A549 (cell line): ENCODE measurements around the gene HSCB. TPM values are rescaled to one million over a fixed set of nuclear protein-coding genes. Genes with fewer than 3 reads are reported as not detected.

ENCODE experiments used
- ATOH8 ChIP-seq: fragments of 250-450 bp; sonication (Bioruptor Pico); IDR thresholded peaks from 2 replicates; pipeline ENCODE4 v1.5.0; 2020; ENCODE audit warnings: low read depth, mild to moderate bottlenecking, moderate library complexity
- BCL3 ChIP-seq: fragments of >200 bp; sonication (Bioruptor Twin); formaldehyde crosslinking; IDR thresholded peaks from 3 replicates; pipeline ENCODE4 v1.6.1; 2016
- BHLHE40 ChIP-seq: IDR thresholded peaks from 2 replicates; pipeline ENCODE4 v1.6.1; 2012; ENCODE audit warnings: low read depth, low read length, inconsistent platforms
- CBX2 ChIP-seq: fragments of 200-600 bp; sonication (generic); IDR thresholded peaks from 2 replicates; pipeline ENCODE4 v1.6.1; 2016; ENCODE audit warnings: low read depth, mild to moderate bottlenecking, borderline replicate concordance
- CBX8 ChIP-seq: fragments of 200-600 bp; sonication (generic); IDR thresholded peaks from 2 replicates; pipeline ENCODE4 v1.6.1; 2016
- CHD2 ChIP-seq: fragments of 150-350 bp; IDR thresholded peaks from 2 replicates; pipeline ENCODE4 v1.6.1; 2014; ENCODE audit warnings: low read length; ENCODE audit not compliant: partially characterized antibody
- E2F6 ChIP-seq: IDR thresholded peaks from 2 replicates; pipeline ENCODE4 v1.6.1; 2012; ENCODE audit warnings: low read depth, borderline replicate concordance
- EHMT2 ChIP-seq: fragments of 200-600 bp; sonication (generic); IDR thresholded peaks from 2 replicates; pipeline ENCODE4 v1.6.1; 2016; ENCODE audit warnings: antibody characterized with exemption, low read depth, mild to moderate bottlenecking, moderate library complexity
- EP300 ChIP-seq, 2 experiments: fragments of >200 bp; sonication (Bioruptor Twin); formaldehyde crosslinking; IDR thresholded peaks; 2 replicates in 1 of 2; 3 replicates in 1 of 2; pipeline ENCODE4 v1.6.1; 2016 to 2017
- FOSB ChIP-seq: fragments of 250-450 bp; sonication (Bioruptor Pico); IDR thresholded peaks from 2 replicates; pipeline ENCODE4 v1.5.0; 2020; ENCODE audit warnings: mild to moderate bottlenecking, moderate library complexity
- FOSL2 ChIP-seq, 2 experiments: fragments of 450-650 bp in 1 of 2; fragments of >200 bp in 1 of 2; sonication (Bioruptor Twin) in 1 of 2; formaldehyde crosslinking; IDR thresholded peaks; 2 replicates each; pipeline versions ENCODE4 v1.5.0 to v1.6.1; 2016 to 2020; ENCODE audit warnings: mild to moderate bottlenecking in 1 of 2, moderate library complexity in 1 of 2
- HDAC2 ChIP-seq: fragments of 200-600 bp; sonication (generic); IDR thresholded peaks from 2 replicates; pipeline ENCODE4 v1.6.1; 2016
- HEYL ChIP-seq: fragments of 250-450 bp; sonication (Bioruptor Pico); IDR thresholded peaks from 2 replicates; pipeline ENCODE4 v1.8.0; 2021; ENCODE audit warnings: mild to moderate bottlenecking, moderate library complexity
- HOXA7 ChIP-seq: fragments of 250-450 bp; sonication (Bioruptor Pico); IDR thresholded peaks from 2 replicates; pipeline ENCODE4 v1.5.0; 2020; ENCODE audit warnings: mild to moderate bottlenecking, moderate library complexity
- JUN ChIP-seq, 2 experiments: fragments of >200 bp; sonication (Bioruptor Twin); formaldehyde crosslinking; IDR thresholded peaks; 2 replicates in 1 of 2; 3 replicates in 1 of 2; pipeline ENCODE4 v1.6.1; 2016 to 2017
- KDM1A ChIP-seq: fragments of 200-600 bp; sonication (generic); IDR thresholded peaks from 2 replicates; pipeline ENCODE4 v1.6.1; 2016; ENCODE audit warnings: low read depth, mild to moderate bottlenecking
- KDM5A ChIP-seq: fragments of 200-600 bp; sonication (generic); IDR thresholded peaks from 2 replicates; pipeline ENCODE4 v1.6.1; 2016; ENCODE audit warnings: antibody characterized with exemption, mild to moderate bottlenecking
- MAZ ChIP-seq: fragments of 150-350 bp; IDR thresholded peaks from 2 replicates; pipeline ENCODE4 v1.6.1; 2014; ENCODE audit warnings: antibody characterized with exemption, low read depth, low read length, borderline replicate concordance
- MYC ChIP-seq: IDR thresholded peaks from 2 replicates; pipeline ENCODE4 v1.6.1; 2012; ENCODE audit warnings: mild to moderate bottlenecking, inconsistent platforms, low read length, improper control_type of control experiment, borderline replicate concordance
- NFE2L2 ChIP-seq: fragments of 150-350 bp; conservative IDR thresholded peaks from 2 replicates; pipeline ENCODE4 v1.6.1; 2014; ENCODE audit warnings: low read length
- PBX3 ChIP-seq: IDR thresholded peaks from 2 replicates; pipeline ENCODE4 v1.6.1; 2012
- PHF8 ChIP-seq: fragments of 200-600 bp; sonication (generic); IDR thresholded peaks from 2 replicates; pipeline ENCODE4 v1.6.1; 2016; ENCODE audit warnings: low read depth, mild to moderate bottlenecking, antibody characterized with exemption, moderate library complexity, borderline replicate concordance
- POLR2A ChIP-seq: IDR thresholded peaks from 2 replicates; pipeline ENCODE4 v1.6.1; 2012; ENCODE audit warnings: mild to moderate bottlenecking, low read length
- POLR2AphosphoS2 ChIP-seq: conservative IDR thresholded peaks from 2 replicates; pipeline ENCODE4 v1.6.1; 2012; ENCODE audit warnings: low read length, improper control_type of control experiment, inconsistent platforms
- RNF2 ChIP-seq: fragments of 200-600 bp; sonication (generic); IDR thresholded peaks from 2 replicates; pipeline ENCODE4 v1.6.1; 2016; ENCODE audit warnings: low read depth, mild to moderate bottlenecking, antibody characterized with exemption, moderate library complexity, borderline replicate concordance
- TP53 ChIP-seq: fragments of 250-450 bp; sonication (Bioruptor Pico); IDR thresholded peaks from 2 replicates; pipeline ENCODE4 v1.5.0; 2021; ENCODE audit warnings: mild to moderate bottlenecking, moderate library complexity
- ZNF302 ChIP-seq: fragments of 250-450 bp; sonication (Bioruptor Pico); IDR thresholded peaks from 2 replicates; pipeline ENCODE4 v1.9.0; 2021; ENCODE audit warnings: inconsistent platforms, mild to moderate bottlenecking, moderate library complexity
- polyA plus RNA-seq, 4 experiments: library from polyadenylated mRNA; depleted of rRNA in 3 of 4; stranded (reverse); fragments of >200 nt; fragmentation: RNase III in 1 of 4; extraction: RNeasy Plus Mini Kit Qiagen cat#74134 plus additional on column Dnase treatment in 1 of 4; gene quantifications; 2 replicates in 3 of 4; 3 replicates in 1 of 4; pipeline ENCODE4 v1.2.3, GENCODE V29; 2011 to 2017

Gene HSCB
- polyA plus RNA-seq, 2 of the 4 experiments (the other 2 are of a cell fraction), result 17.2 to 22.4 TPM

GRCh38 chr22:28711820-28712777 lies 29.7 kb upstream of the HSCB start (continued):
- TF ChIP-seq PBX3 (peak; percentile 51; the same call in 1 of the 2 replicates), EHMT2 (no peak), MAZ (no peak), PHF8 (no peak), RNF2 (no peak), BCL3 (peak; percentile 89; the same call in 2 of the 3 replicates), POLR2AphosphoS2 (no peak), E2F6 (no peak), HDAC2 (no peak), FOSB (no peak), FOSL2 (IDR thresholded peaks at IDR 0.05) (no peak), FOSL2 (CRISPR knock-in tag; IDR thresholded peaks at IDR 0.05) (peak; percentile 73), HOXA7 (CRISPR knock-in tag) (no peak), MYC (no peak), NFE2L2 (no peak), KDM1A (no peak), KDM5A (no peak), ATOH8 (CRISPR knock-in tag) (no peak), ZNF302 (CRISPR knock-in tag) (no peak), CHD2 (no peak), BHLHE40 (no peak), CBX2 (no peak), TP53 (CRISPR knock-in tag) (no peak), JUN (IDR thresholded peaks at IDR 0.05) (peak; percentile 85 to 86; a peak in 4 of 5 replicates), POLR2A (no peak), HEYL (no peak), EP300 (IDR thresholded peaks at IDR 0.05) (peak; percentile 74 to 80; a peak in 3 of 5 replicates), CBX8 (no peak)
